ENCODE measurements around the gene MICU1. TPM values are rescaled to one million over a fixed set of nuclear protein-coding genes. Genes with fewer than 3 reads are reported as not detected.

Gene MICU1
- total and polyA plus RNA-seq, 8 donors, result 9.4 to 21.7 (median 12.6) TPM

DNA sequence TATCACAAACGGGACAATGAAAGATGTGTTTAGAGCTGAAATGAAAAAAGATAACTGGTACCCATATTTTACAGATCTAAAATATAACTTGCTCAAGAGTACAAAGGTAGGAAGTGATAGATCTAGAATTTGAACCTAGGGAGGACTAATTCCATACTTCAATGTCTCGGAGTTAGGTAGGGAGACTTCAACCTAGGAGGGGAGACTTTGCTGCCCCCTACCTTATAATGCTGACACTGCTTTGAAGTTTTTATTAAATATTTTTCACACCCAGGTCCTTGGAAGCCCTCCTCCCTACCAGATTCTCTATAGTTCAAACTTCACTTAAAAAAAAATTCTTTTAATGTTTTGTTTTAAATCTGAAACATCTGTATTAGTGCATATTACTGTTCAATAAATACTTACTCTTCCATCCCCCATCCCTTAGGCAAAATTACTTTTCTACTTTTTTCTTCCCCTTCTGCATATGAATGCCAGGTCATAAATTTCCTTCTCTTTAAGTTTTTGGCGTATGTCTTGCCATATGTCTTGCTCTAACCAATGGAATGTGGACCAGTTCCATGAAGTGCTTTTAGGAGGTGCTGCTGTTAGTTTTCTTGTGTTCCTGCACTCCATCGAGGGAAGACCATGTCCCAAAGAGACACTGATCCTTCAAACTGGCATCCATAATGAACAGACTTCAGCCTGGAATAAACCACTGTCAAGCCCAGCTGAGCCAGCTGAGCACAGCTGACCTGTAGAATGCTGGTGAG lies 57.8 kb downstream of the MICU1 start:
- DNase-seq (no peak), ATAC-seq (peak in 1 of 4 donors; percentile 30), FAIRE-seq (no peak)
- Histone ChIP-seq H3K9me3 (no peaks in the 10 kb centered on the region), H3K36me3 (no peaks in the 10 kb centered on the region), H3K27me3 (no peaks in the 10 kb centered on the region), H3K4me3 (no peak overlapping the region), H3K4me1 (no peaks in the 10 kb centered on the region), H3K27ac (no peak overlapping the region)
- intact Hi-C loops (cut with DNase I), result no loop called here
- TF ChIP-seq, protein P1, sequence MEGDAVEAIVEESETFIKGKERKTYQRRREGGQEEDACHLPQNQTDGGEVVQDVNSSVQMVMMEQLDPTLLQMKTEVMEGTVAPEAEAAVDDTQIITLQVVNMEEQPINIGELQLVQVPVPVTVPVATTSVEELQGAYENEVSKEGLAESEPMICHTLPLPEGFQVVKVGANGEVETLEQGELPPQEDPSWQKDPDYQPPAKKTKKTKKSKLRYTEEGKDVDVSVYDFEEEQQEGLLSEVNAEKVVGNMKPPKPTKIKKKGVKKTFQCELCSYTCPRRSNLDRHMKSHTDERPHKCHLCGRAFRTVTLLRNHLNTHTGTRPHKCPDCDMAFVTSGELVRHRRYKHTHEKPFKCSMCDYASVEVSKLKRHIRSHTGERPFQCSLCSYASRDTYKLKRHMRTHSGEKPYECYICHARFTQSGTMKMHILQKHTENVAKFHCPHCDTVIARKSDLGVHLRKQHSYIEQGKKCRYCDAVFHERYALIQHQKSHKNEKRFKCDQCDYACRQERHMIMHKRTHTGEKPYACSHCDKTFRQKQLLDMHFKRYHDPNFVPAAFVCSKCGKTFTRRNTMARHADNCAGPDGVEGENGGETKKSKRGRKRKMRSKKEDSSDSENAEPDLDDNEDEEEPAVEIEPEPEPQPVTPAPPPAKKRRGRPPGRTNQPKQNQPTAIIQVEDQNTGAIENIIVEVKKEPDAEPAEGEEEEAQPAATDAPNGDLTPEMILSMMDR (IDR thresholded peaks at IDR 0.05), result peak in 2 of 4 donors; percentile 8 to 9
- WGBS, 2 donors, result 69 to 70% methylated on average over 4 of the region's 4 CpGs

DNA sequence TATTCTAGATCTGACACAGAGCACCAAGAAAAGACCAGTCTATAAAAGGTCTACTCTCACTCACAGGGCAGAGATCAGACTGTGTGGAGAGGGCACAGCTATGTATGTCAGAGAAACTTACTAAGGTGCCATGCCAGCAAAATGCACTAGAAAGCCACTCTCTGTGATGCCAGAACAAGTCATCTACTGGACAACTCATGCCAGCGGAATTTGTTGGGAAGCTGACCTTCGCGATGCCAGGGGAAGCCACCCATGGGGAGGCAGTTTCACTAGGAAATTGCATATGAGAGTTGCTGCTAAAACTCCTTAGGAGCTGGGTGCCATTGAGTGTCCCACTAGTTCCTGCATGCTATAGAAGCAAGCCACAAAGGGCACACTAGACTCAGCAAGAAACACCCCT lies 58.5 kb downstream of the MICU1 start:
- FAIRE-seq, result no peak
- 86 to 92% methylated on average over 3 of the region's 3 CpGs for WGBS, 2 donors

DNA sequence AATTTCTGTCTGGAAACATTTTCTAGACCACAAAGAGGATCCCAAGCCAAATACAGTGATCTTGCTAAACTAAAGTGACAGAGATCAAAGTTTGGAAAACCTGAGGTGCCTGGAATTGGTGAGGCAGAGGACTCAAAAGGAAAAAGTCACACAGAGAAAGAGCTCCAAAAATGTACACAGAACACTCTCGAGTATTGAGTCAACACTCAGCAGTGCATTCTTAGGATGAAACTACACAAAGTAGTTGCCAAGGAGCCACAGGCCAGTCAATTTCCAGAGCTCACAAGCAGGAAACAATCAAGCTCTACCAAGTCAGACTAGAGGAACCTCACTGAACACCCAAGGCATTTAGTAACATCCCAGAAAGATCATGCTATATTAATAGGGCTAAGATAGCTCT lies 61.3 kb downstream of the MICU1 start:
- FAIRE-seq (no peak), ATAC-seq (no peak), DNase-seq (no peak)
- intact Hi-C loops (cut with DNase I), result no loop called here
- 60 to 85% methylated on average over 1 of the region's 1 CpG for WGBS, 2 donors
- no peaks in the 10 kb centered on the region for H3K4me1 ChIP-seq
- H3K36me3 ChIP-seq, result peaks cover 0 to 12% (median 0%) of the 10 kb centered on the region in 3 donors
- H3K9me3 ChIP-seq, result no peaks in the 10 kb centered on the region
- H3K27me3 ChIP-seq, result no peaks in the 10 kb centered on the region
- no peak overlapping the region for H3K27ac ChIP-seq
- no peak overlapping the region for H3K4me3 ChIP-seq
- TF ChIP-seq, protein P1 (IDR thresholded peaks at IDR 0.05), result no peak

More for the DNA sequence above, 58.5 kb downstream of the MICU1 start:
- H3K36me3 ChIP-seq, result peaks cover 0 to 3% (median 0%) of the 10 kb centered on the region in 3 donors
- intact Hi-C loops (cut with DNase I), result no loop called here
- no peak overlapping the region for H3K27ac ChIP-seq
- no peak overlapping the region for H3K4me3 ChIP-seq
- no peak for DNase-seq
- no peaks in the 10 kb centered on the region for H3K9me3 ChIP-seq
- ATAC-seq, result no peak
- no peaks in the 10 kb centered on the region for H3K27me3 ChIP-seq
- TF ChIP-seq, protein P1 (IDR thresholded peaks at IDR 0.05), result no peak
- no peaks in the 10 kb centered on the region for H3K4me1 ChIP-seq

DNA sequence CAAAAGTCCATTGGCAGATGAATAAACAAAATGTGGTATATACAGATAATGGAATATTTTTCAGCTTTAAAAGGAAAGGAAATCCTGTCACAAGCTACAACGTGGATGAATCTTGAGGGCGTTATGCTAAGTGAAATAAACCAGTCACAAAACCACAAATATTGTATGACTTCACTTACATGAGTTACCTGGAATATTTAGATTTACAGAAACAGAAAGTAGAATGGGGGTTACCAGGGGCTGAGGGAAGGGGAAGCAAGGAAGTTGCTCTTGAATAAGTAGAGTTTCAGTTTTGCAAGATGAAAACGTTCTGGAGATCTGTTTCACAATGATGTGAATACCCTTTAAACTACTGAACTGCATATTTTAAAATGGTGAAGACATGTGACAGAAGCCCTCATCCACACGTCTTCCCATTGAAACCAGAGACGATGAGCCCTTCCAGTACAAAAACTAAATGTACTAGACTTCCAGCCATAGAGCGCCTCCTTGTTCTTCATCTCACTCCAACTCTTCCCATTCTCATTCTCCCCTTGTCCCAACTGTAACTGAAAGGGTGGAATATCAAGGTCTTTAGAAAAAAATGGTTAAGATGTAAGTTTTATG lies 62.4 kb downstream of the MICU1 start:
- ATAC-seq (no peak), FAIRE-seq (no peak), DNase-seq (no peak)
- H3K27me3 ChIP-seq, result no peaks in the 10 kb centered on the region
- H3K9me3 ChIP-seq, result no peaks in the 10 kb centered on the region
- H3K4me1 ChIP-seq, result no peaks in the 10 kb centered on the region
- H3K27ac ChIP-seq, result no peak overlapping the region
- TF ChIP-seq, protein P1 (IDR thresholded peaks at IDR 0.05), result no peak
- 79 to 86% methylated on average over 6 of the region's 6 CpGs for WGBS, 2 donors
- peaks cover 0 to 12% (median 0%) of the 10 kb centered on the region in 3 donors for H3K36me3 ChIP-seq
- no peak overlapping the region for H3K4me3 ChIP-seq
- intact Hi-C loops (cut with DNase I), result no loop called here

DNA sequence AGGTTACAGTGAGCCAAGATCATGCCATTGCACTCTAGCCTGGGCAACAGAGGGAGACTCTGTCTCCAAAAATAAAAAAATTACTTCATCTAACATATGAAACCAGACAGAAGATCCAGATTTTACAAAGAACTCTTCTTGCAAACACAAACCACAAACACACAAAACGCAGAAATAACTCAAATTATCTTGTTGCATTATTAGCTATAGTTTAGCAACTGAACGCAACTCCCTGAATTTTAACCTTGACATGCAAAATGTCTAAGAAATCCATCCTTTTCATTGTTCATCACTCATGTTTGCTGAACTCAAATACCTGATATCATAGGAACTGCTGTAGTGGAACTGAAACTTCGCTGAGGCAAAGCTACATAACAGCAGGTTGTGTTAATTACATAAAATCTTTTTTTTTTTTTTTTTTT lies 64.1 kb downstream of the MICU1 start:
- FAIRE-seq, result no peak
- Histone ChIP-seq H3K36me3 (peaks cover 0 to 12% (median 0%) of the 10 kb centered on the region in 3 donors), H3K9me3 (no peaks in the 10 kb centered on the region), H3K4me3 (no peak overlapping the region), H3K27me3 (no peaks in the 10 kb centered on the region), H3K4me1 (no peaks in the 10 kb centered on the region), H3K27ac (no peak overlapping the region)
- intact Hi-C loops (cut with DNase I), result no loop called here
- TF ChIP-seq, protein P1 (IDR thresholded peaks at IDR 0.05), result no peak
- no peak for DNase-seq
- no peak for ATAC-seq
- 93 to 98% methylated on average over 3 of the region's 3 CpGs for WGBS, 2 donors
